Cardiac muscle cell (in vitro differentiated cells and primary cell): ENCODE measurements around the gene LRRK1. TPM values are rescaled to one million over a fixed set of nuclear protein-coding genes. Genes with fewer than 3 reads are reported as not detected.

Experiments used
- DNase-seq, 2 donors: peaks; one replicate each; pipeline versions ENCODE4 v3.0.0 to v3.0.0-alpha.2; 2010 to 2017; ENCODE audit warnings: low read depth in 1 of 2, low spot score in 1 of 2
- H3K27ac ChIP-seq: fragments of 200-600 bp; sonication (generic); 2 replicates; pipeline ENCODE4 v1.5.1; 2016
- H3K27me3 ChIP-seq: fragments of 200-600 bp; sonication (generic); 2 replicates; pipeline ENCODE4 v1.6.0; 2016; ENCODE audit warnings: control low read depth
- H3K36me3 ChIP-seq: fragments of 200-600 bp; sonication (generic); 2 replicates; pipeline ENCODE4 v1.5.1; 2016; ENCODE audit warnings: control low read depth
- H3K4me1 ChIP-seq: fragments of 200-600 bp; sonication (generic); 2 replicates; pipeline ENCODE4 v1.8.1; 2017; ENCODE audit warnings: low read depth, mild to moderate bottlenecking, mixed run types
- H3K4me3 ChIP-seq: fragments of 200-600 bp; sonication (generic); 2 replicates; pipeline ENCODE4 v1.5.1; 2016; ENCODE audit warnings: mild to moderate bottlenecking
- H3K9me3 ChIP-seq: fragments of 200-600 bp; sonication (generic); 2 replicates; pipeline ENCODE4 v1.5.1; 2017; ENCODE audit warnings: low read depth, mild to moderate bottlenecking, control low read depth
- CTCF ChIP-seq: IDR thresholded peaks from 2 replicates; pipeline ENCODE4 v1.5.1; 2012; ENCODE audit warnings: low read depth, mild to moderate bottlenecking, low read length
- polyA plus RNA-seq: library from polyadenylated mRNA; unstranded; fragments of >200 nt; fragmentation: Nextera tagmentation; extraction: Ambion mirVana; gene quantifications from 2 replicates; pipeline ENCODE4 v1.2.1, GENCODE V29; 2016
- total RNA-seq: library from RNA; depleted of rRNA; stranded (reverse); fragments of >200 nt; gene quantifications from 2 replicates; pipeline ENCODE4 v1.2.3, GENCODE V29; 2016

LRRK1 gene
- total and polyA plus RNA-seq, 2 experiments from 2014 or later, result 0.12 to 1.0 TPM

- Histone ChIP-seq H3K4me1 (peaks cover 2% of the 10 kb centered on the region), H3K27ac (no peak overlapping the region), H3K9me3 (no peaks in the 10 kb centered on the region), H3K27me3 (no peaks in the 10 kb centered on the region), H3K36me3 (no peaks in the 10 kb centered on the region), H3K4me3 (no peak overlapping the region)
- no peak for DNase-seq
- no peak for TF ChIP-seq CTCF
Observed at GRCh38 chr15:101024706-101025500, 105.7 kb downstream of the LRRK1 start.

GRCh38 chr15:101025501-101025885, 106.3 kb downstream of the LRRK1 start:
- DNase-seq, result no peak

GRCh38 chr15:101025896-101026631, 106.9 kb downstream of the LRRK1 start:
- no peaks in the 10 kb centered on the region for H3K36me3 ChIP-seq
- peaks cover 2% of the 10 kb centered on the region for H3K4me1 ChIP-seq
- no peaks in the 10 kb centered on the region for H3K9me3 ChIP-seq
- no peaks in the 10 kb centered on the region for H3K27me3 ChIP-seq
- H3K27ac ChIP-seq, result no peak overlapping the region
- DNase-seq, result no peak
- H3K4me3 ChIP-seq, result no peak overlapping the region
- no peak for TF ChIP-seq CTCF

More at GRCh38 chr15:101025501-101025885, 106.3 kb downstream of the LRRK1 start:
- H3K4me1 ChIP-seq, result peaks cover 2% of the 10 kb centered on the region
- no peak overlapping the region for H3K27ac ChIP-seq
- H3K9me3 ChIP-seq, result no peaks in the 10 kb centered on the region
- no peak for TF ChIP-seq CTCF
- H3K36me3 ChIP-seq, result no peaks in the 10 kb centered on the region
- no peak overlapping the region for H3K4me3 ChIP-seq
- H3K27me3 ChIP-seq, result no peaks in the 10 kb centered on the region

GRCh38 chr15:101026656-101027272, 107.6 kb downstream of the LRRK1 start:
- DNase-seq, result no peak
- Histone ChIP-seq H3K27ac (no peak overlapping the region), H3K36me3 (no peaks in the 10 kb centered on the region), H3K27me3 (no peaks in the 10 kb centered on the region), H3K4me3 (no peak overlapping the region), H3K4me1 (peaks cover 2% of the 10 kb centered on the region), H3K9me3 (no peaks in the 10 kb centered on the region)
- no peak for TF ChIP-seq CTCF

- Histone ChIP-seq H3K36me3 (no peaks in the 10 kb centered on the region), H3K4me3 (no peak overlapping the region), H3K27me3 (no peaks in the 10 kb centered on the region), H3K27ac (no peak overlapping the region), H3K4me1 (peaks cover 2% of the 10 kb centered on the region), H3K9me3 (no peaks in the 10 kb centered on the region)
- TF ChIP-seq CTCF, result no peak
- no peak for DNase-seq
Observed at GRCh38 chr15:101027273-101027901, 108.2 kb downstream of the LRRK1 start.
